Measurements from ENCODE around the gene NUDCD3. TPM values are rescaled to one million over a fixed set of nuclear protein-coding genes. Genes with fewer than 3 reads are reported as not detected.

NUDCD3 gene
- total and polyA plus RNA-seq, 2 of the 8 experiments (the other 6 are each of a cell fraction or from before 2014, with no cell fraction given) = 35.2 to 93.7 TPM

GRCh38 chr7:44534501-44534900, 44.0 kb upstream of the NUDCD3 start:
- H4K20me1 ChIP-seq (replicated peaks in 1 of 2; ENCODE audit: control insufficient read depth in 1 of 2, insufficient read depth in 2 of 2, low read length in 2 of 2) = no peaks in the 10 kb centered on the region
- H4K5ac ChIP-seq (ENCODE audit: insufficient read length, low read depth, low read length) = no peak overlapping the region
- H2BK20ac ChIP-seq (ENCODE audit: low read length) = no peak overlapping the region
- H4K8ac ChIP-seq (ENCODE audit: extremely low read depth, insufficient read depth, low read length) = no peak overlapping the region
- H3K4me3 ChIP-seq (ENCODE audit: extremely low read depth in 1 of 4, insufficient read depth in 2 of 4, low read depth in 3 of 4, low read length in 4 of 4) = no peak overlapping the region
- no peaks in the 10 kb centered on the region for H3K79me1 ChIP-seq (ENCODE audit: low read depth, low read length)
- H2BK12ac ChIP-seq (ENCODE audit: low read depth, low read length) = no peak overlapping the region
- H3K36me3 ChIP-seq (ENCODE audit: control insufficient read depth in 2 of 4, insufficient read depth in 4 of 4, low read length in 3 of 4) = no peaks in the 10 kb centered on the region
- no peaks in the 10 kb centered on the region for H3K79me2 ChIP-seq (ENCODE audit: control insufficient read depth in 1 of 2, insufficient read depth in 2 of 2, low read length in 2 of 2)
- no peak overlapping the region for H3K18ac ChIP-seq (ENCODE audit: extremely low read depth, low read length)
- no peak overlapping the region for H2BK15ac ChIP-seq (ENCODE audit: low read length)
- peak; percentile 39 to 85 for DNase-seq (ENCODE audit: low read depth in 1 of 2, low spot score in 2 of 2)
- H4K91ac ChIP-seq (replicated peaks; ENCODE audit: insufficient read length, low read length) = no peak overlapping the region
- no peak overlapping the region for H2BK120ac ChIP-seq (replicated peaks; ENCODE audit: low read depth, low read length)
- FAIRE-seq = peak; percentile 60
- H2AFZ ChIP-seq (ENCODE audit: low read length) = peak overlapping the region; percentile 64; the same call in 1 of the 2 replicates
- POLR2A ChIA-PET (ENCODE audit: partially characterized antibody) = interaction anchor here (1.2 to 1.7 kb wide), 4 partner anchors 13 to 45 kb away, joined by 3 to 5 read pairs (median 4); partner anchors contain the start of genes DDX56 and NUDCD3
- no peak overlapping the region for H3K23ac ChIP-seq (ENCODE audit: insufficient read length)
- H2BK5ac ChIP-seq (ENCODE audit: low read depth, low read length) = no peak overlapping the region
- no peaks in the 10 kb centered on the region for H3K27me3 ChIP-seq (replicated peaks in 1 of 4; ENCODE audit: control insufficient read depth in 3 of 4, extremely low read depth in 1 of 4, insufficient read depth in 3 of 4, low read length in 3 of 4)
- CTCF ChIA-PET (ENCODE audit: partially characterized antibody) = interaction anchor here (0.6 to 10.0 kb wide), 38 partner anchors 11 to 1909 kb away, joined by 3 to 98 read pairs (median 4); partner anchors contain the start of genes NUDCD3 and OGDH
- no peaks in the 10 kb centered on the region for H3K23me2 ChIP-seq (ENCODE audit: low read depth, low read length)
- no peak overlapping the region for H3K27ac ChIP-seq (ENCODE audit: low read depth, low read length)
- no peak overlapping the region for H3K4ac ChIP-seq (replicated peaks; ENCODE audit: insufficient read length, low read depth, low read length)
- WGBS, 2 experiments (ENCODE audit: extremely low coverage in 1 of 2, insufficient coverage in 1 of 2, insufficient read length in 1 of 2, insufficient replicate concordance in 2 of 2, low coverage in 1 of 2, low lambda C conversion rate in 2 of 2, missing lambda C conversion rate in 1 of 2) = 66% methylated on average over 7 of the region's 7 CpGs; no CpG with 5 or more reads in 1 of the 2 experiments
- H3K56ac ChIP-seq (replicated peaks; ENCODE audit: insufficient read length, low read depth, low read length) = no peak overlapping the region
- H2AK5ac ChIP-seq (ENCODE audit: low read depth, low read length) = no peak overlapping the region
- no peak overlapping the region for H3K9ac ChIP-seq (replicated peaks in 1 of 4; ENCODE audit: extremely low read depth in 1 of 4, low read depth in 3 of 4, low read length in 3 of 4)
- H3K4me2 ChIP-seq (ENCODE audit: insufficient read depth in 1 of 2, low read depth in 2 of 2, low read length in 2 of 2) = no peak overlapping the region
- no peaks in the 10 kb centered on the region for H3K4me1 ChIP-seq (replicated peaks in 1 of 4; ENCODE audit: control insufficient read depth in 3 of 4, insufficient read depth in 4 of 4, low read length in 3 of 4)
- no peak overlapping the region for H3K14ac ChIP-seq (ENCODE audit: insufficient read length)
- no peaks in the 10 kb centered on the region for H3K9me3 ChIP-seq (ENCODE audit: insufficient read depth in 2 of 2, low read depth in 1 of 2, low read length in 1 of 2)
- TF ChIP-seq ATF2 (IDR thresholded peaks at IDR 0.05; ENCODE audit: low read length) (no peak), CTBP2 (IDR thresholded peaks at IDR 0.05; ENCODE audit: borderline replicate concordance, insufficient read depth, insufficient read length, low read length) (no peak), TAF1 (IDR thresholded peaks at IDR 0.05; ENCODE audit: low read depth, low read length) (no peak), CTCF (IDR thresholded peaks at IDR 0.05; ENCODE audit: control extremely low read depth in 1 of 3, insufficient read depth in 1 of 3, low read depth in 1 of 3, low read length in 3 of 3) (peak; percentile 83 to 97 (median 84)), POU5F1 (IDR thresholded peaks at IDR 0.05; ENCODE audit: low read depth, low read length) (no peak), GABPA (IDR thresholded peaks at IDR 0.05; ENCODE audit: borderline replicate concordance, insufficient read depth, low read length) (no peak), JUN (IDR thresholded peaks at IDR 0.05; ENCODE audit: low read depth, low read length) (no peak), RAD21 (IDR thresholded peaks at IDR 0.05 in 1 of 2, conservative IDR thresholded peaks at IDR 0.05 in 1 of 2; ENCODE audit: low read depth in 2 of 2, low read length in 2 of 2) (peak; percentile 56 to 69), YY1 (IDR thresholded peaks at IDR 0.05; ENCODE audit: low read depth, low read length) (peak; percentile 32; the same call in 1 of the 2 replicates)

Measured in H1 (cell line).